GM19395 (cell line): Measurements from ENCODE around the gene ANKLE2.
"Not testable (repeated sequence)": the region's sequence is repeated elsewhere in the genome, so short reads cannot be mapped to it uniquely, and the experiment has no call there.

Experiments used
- ATAC-seq: cut with Tn5 transposase; IDR thresholded peaks from one replicate; pipeline ENCODE4 v1.9.1; 2021; ENCODE audit warnings: mild to moderate bottlenecking, moderate library complexity; ENCODE audit not compliant: unreplicated experiment

The ANKLE2 gene

GRCh38 chr12:132761032-132761920 is at the start of gene ANKLE2:
TSS of gene ANKLE2 (minus strand) at chr12:132761832. CDS start at chr12:132761798, 34 bp downstream.
- peak; percentile 27 for ATAC-seq

- not testable (repeated sequence) for ATAC-seq
Measured at GRCh38 chr12:132809391-132809790, 47.8 kb upstream of the ANKLE2 start.

- ATAC-seq: no peak
Measured at GRCh38 chr12:132807295-132808092, 45.9 kb upstream of the ANKLE2 start.

GRCh38 chr12:132806857-132807256 is 45.2 kb upstream of the ANKLE2 start:
- no peak for ATAC-seq

- ATAC-seq: no peak
Measured at GRCh38 chr12:132804426-132804861, 42.8 kb upstream of the ANKLE2 start.

- no peak for ATAC-seq
Measured at GRCh38 chr12:132803888-132804287, 42.3 kb upstream of the ANKLE2 start.

- no peak for ATAC-seq
Measured at GRCh38 chr12:132803125-132803524, 41.5 kb upstream of the ANKLE2 start.

GRCh38 chr12:132801741-132802140 is 40.1 kb upstream of the ANKLE2 start:
- ATAC-seq: no peak

GRCh38 chr12:132798836-132799235 is 37.2 kb upstream of the ANKLE2 start:
- ATAC-seq: no peak

- ATAC-seq: no peak
Measured at GRCh38 chr12:132797820-132798570, 36.4 kb upstream of the ANKLE2 start.

GRCh38 chr12:132795847-132796246 is 34.2 kb upstream of the ANKLE2 start:
- no peak for ATAC-seq

- not testable (repeated sequence) for ATAC-seq
Measured at GRCh38 chr12:132791940-132792339, 30.3 kb upstream of the ANKLE2 start.

- ATAC-seq: no peak
Measured at GRCh38 chr12:132789099-132789471, 27.5 kb upstream of the ANKLE2 start.

- ATAC-seq: no peak
Measured at GRCh38 chr12:132788375-132789098, 26.9 kb upstream of the ANKLE2 start.

GRCh38 chr12:132787877-132788276 is 26.2 kb upstream of the ANKLE2 start:
- ATAC-seq: no peak

GRCh38 chr12:132786192-132786591 is 24.6 kb upstream of the ANKLE2 start:
- ATAC-seq: no peak

- ATAC-seq: no peak
Measured at GRCh38 chr12:132784580-132784979, 22.9 kb upstream of the ANKLE2 start.

GRCh38 chr12:132783917-132784531 is 22.4 kb upstream of the ANKLE2 start:
- ATAC-seq: no peak

GRCh38 chr12:132781938-132782337 is 20.3 kb upstream of the ANKLE2 start:
- no peak for ATAC-seq

GRCh38 chr12:132779781-132780353 is 18.2 kb upstream of the ANKLE2 start:
- ATAC-seq: no peak
